ENCODE results near the gene SMAD3. TPM values are rescaled to one million over a fixed set of nuclear protein-coding genes. Genes with fewer than 3 reads are reported as not detected.

SMAD3 gene
- total and polyA plus RNA-seq, 7 donors, result 2.9 to 47.6 (median 29.3) TPM

DNA sequence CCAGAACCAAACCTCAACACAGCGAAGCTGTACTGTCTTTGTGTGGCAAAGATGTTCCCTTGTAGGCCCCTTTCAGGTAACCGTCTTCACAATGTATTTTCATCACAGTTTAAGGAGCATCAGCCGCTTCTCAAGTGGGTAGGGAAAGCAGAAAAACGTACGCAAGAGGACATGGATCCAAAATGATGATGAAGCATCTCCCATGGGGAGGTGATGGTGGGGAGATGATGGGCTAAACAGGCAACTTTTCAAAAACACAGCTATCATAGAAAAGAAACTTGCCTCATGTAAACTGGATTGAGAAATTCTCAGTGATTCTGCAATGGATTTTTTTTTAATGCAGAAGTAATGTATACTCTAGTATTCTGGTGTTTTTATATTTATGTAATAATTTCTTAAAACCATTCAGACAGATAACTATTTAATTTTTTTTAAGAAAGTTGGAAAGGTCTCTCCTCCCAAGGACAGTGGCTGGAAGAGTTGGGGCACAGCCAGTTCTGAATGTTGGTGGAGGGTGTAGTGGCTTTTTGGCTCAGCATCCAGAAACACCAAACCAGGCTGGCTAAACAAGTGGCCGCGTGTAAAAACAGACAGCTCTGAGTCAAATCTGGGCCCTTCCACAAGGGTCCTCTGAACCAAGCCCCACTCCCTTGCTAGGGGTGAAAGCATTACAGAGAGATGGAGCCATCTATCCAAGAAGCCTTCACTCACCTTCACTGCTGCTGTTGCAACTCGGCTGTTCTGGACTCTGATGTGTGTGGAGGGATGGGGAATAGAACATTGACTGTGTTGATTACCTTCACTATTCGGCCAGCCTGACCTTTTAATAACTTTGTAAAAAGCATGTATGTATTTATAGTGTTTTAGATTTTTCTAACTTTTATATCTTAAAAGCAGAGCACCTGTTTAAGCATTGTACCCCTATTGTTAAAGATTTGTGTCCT lies 129.0 kb downstream of the SMAD3 start:
- no peak overlapping the region for H3K4me3 ChIP-seq
- ATAC-seq (no peak), DNase-seq (peak; percentile 35 to 63)
- H3K27me3 ChIP-seq (ENCODE audit: insufficient read depth in 3 of 3, low read length in 2 of 3), result no peaks in the 10 kb centered on the region
- intact Hi-C loops (cut with DNase I), result no loop called here
- H3K9me3 ChIP-seq, result no peaks in the 10 kb centered on the region
- TF ChIP-seq CTCF (IDR thresholded peaks at IDR 0.05), result no peak
- peaks cover 75% of the 10 kb centered on the region for H3K4me1 ChIP-seq
- WGBS, 3 donors, result 42 to 64% (median 52%) methylated on average over 9 of the region's 9 CpGs
- peaks cover 0 to 33% of the 10 kb centered on the region in 2 donors for H3K36me3 ChIP-seq (ENCODE audit: insufficient read depth in 1 of 2, low read depth in 1 of 2)
- H3K27ac ChIP-seq, result peak overlapping the region; percentile 90

- Histone ChIP-seq H3K9me3 (no peaks in the 10 kb centered on the region), H3K4me1 (peaks cover 73% of the 10 kb centered on the region), H3K27me3 (ENCODE audit: insufficient read depth in 3 of 3, low read length in 2 of 3) (no peaks in the 10 kb centered on the region), H3K4me3 (no peak overlapping the region), H3K27ac (peak overlapping the region; percentile 90), H3K36me3 (ENCODE audit: insufficient read depth in 1 of 2, low read depth in 1 of 2) (peaks cover 0 to 25% of the 10 kb centered on the region in 2 donors)
- intact Hi-C loops (cut with DNase I), result no loop called here
- ATAC-seq, result no peak
- TF ChIP-seq CTCF (IDR thresholded peaks at IDR 0.05), result no peak
- WGBS, 3 donors, result 85 to 93% (median 86%) methylated on average over 3 of the region's 3 CpGs
- DNase-seq, result no peak
These were observed 129.9 kb downstream of the SMAD3 start for GRCh38 chr15:67195305-67195704.

DNA sequence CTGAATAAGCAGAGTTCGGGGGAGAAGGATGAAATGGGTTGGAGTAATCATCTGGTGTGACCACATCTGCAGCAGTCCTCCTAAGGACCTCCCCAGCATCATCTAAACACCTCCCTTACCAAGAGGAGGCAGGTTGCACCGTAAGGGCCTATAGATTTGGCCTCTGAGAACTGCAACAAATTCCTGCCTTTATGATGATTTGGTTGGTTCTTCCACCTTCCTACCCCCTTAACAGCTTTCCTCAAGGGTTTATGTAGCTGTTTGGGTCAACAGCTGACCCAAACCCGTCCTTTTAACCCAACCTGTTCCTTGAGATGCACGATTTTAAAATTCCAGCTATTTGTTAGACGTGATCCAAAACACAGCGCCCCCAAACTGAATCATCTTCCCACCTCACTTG lies 130.8 kb downstream of the SMAD3 start:
- intact Hi-C loops (cut with DNase I), result no loop called here
- Histone ChIP-seq H3K9me3 (no peaks in the 10 kb centered on the region), H3K4me3 (no peak overlapping the region), H3K27ac (peak overlapping the region; percentile 90), H3K4me1 (peaks cover 75% of the 10 kb centered on the region), H3K36me3 (ENCODE audit: insufficient read depth in 1 of 2, low read depth in 1 of 2) (peaks cover under 1 to 16% of the 10 kb centered on the region in 2 donors), H3K27me3 (ENCODE audit: insufficient read depth in 3 of 3, low read length in 2 of 3) (no peaks in the 10 kb centered on the region)
- TF ChIP-seq CTCF (IDR thresholded peaks at IDR 0.05), result no peak
- no peak for ATAC-seq
- WGBS, 3 donors, result 86 to 92% (median 90%) methylated on average over 6 of the region's 6 CpGs
- no peak for DNase-seq

DNA sequence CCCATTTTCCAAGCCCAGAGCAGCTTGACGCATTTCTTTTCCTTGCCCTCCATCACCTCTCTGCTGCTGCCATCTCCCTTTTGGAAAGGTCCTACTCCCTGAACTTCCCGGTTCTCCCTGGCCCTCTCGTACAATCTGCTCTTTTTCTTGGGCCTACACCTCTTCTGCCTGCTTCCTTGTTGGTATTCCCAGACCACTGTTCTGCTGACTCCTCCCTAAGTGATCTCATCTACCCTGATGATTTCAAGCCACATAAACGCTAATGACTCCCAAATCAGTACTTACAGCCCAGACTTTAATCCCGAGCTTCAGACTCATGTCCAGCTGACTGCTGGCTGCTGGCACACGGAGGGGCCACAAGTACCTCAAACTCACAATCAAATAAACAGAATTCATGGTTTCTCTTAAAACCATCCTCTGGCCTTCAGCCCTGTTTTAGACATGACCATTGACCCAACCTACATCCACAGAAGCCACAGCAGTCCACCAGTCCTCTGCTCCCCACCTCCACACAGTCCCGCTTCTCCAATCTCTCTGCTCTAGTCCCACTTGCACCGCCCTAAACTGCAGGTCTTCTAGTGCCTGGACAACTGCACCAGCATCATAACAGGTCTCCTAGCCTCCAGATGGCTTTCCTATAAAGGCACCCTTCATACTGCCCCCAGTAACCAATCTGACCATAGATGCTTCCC lies 131.4 kb downstream of the SMAD3 start:
- WGBS, 3 donors, result 63 to 72% (median 67%) methylated on average over 8 of the region's 8 CpGs
- intact Hi-C loops (cut with DNase I), result no loop called here
- no peak overlapping the region for H3K4me3 ChIP-seq
- peak in 1 of 2 donors; percentile 53 for DNase-seq
- no peak for ATAC-seq
- no peaks in the 10 kb centered on the region for H3K9me3 ChIP-seq
- H3K27me3 ChIP-seq (ENCODE audit: insufficient read depth in 3 of 3, low read length in 2 of 3), result no peaks in the 10 kb centered on the region
- peaks cover 3 to 11% of the 10 kb centered on the region in 2 donors for H3K36me3 ChIP-seq (ENCODE audit: insufficient read depth in 1 of 2, low read depth in 1 of 2)
- H3K27ac ChIP-seq, result peak overlapping the region; percentile 90
- H3K4me1 ChIP-seq, result peaks cover 75% of the 10 kb centered on the region
- no peak for TF ChIP-seq CTCF (IDR thresholded peaks at IDR 0.05)
